Cortex of kidney (tissue), 1 donor: ENCODE measurements around the gene FBXO5.
"Not testable (repeated sequence)": the region's sequence is repeated elsewhere in the genome, so short reads cannot be mapped to it uniquely, and the experiment has no call there.

Experiments
- DNase-seq: peaks from one replicate; lab custom pipeline; 2025; lab: John Stamatoyannopoulos, UW

FBXO5 gene, protein sequence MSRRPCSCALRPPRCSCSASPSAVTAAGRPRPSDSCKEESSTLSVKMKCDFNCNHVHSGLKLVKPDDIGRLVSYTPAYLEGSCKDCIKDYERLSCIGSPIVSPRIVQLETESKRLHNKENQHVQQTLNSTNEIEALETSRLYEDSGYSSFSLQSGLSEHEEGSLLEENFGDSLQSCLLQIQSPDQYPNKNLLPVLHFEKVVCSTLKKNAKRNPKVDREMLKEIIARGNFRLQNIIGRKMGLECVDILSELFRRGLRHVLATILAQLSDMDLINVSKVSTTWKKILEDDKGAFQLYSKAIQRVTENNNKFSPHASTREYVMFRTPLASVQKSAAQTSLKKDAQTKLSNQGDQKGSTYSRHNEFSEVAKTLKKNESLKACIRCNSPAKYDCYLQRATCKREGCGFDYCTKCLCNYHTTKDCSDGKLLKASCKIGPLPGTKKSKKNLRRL

DNA sequence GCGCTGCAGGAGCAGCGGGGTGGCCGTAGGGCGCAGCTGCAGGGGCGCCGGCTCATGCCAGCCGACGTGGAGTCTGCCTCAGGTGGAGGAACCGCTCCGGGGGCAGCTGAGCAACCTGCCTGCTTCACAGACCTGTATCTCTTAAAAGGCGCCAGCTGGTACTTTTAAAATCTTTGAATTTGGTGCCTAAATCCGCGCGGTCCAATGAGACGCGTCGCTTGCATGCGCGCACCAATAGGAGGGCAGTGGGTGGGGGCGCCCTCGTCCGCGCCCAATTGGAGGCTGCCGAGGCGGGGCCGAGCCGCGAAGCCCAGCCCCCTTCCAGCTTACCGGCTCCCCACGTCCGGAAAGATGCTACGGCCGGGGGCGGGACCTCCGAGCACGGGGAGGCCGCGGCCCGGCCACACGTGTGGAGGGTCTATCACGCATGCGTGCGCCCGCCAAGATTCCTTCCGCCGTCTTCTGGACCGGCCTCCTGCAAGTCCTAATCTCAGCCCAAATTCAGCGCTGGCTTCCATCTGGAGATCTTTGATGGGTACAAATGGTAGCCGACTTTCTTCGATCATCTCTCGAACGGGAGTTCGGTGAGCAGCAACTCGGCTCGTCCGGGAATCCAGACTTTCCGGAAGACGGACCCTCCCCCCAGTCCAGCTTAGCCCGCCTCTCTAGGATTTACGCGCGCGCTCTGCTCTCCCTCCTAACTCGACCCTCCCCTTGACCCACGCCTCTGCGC, at the start of gene FBXO5:
FBXO5 (minus strand) TSS at position 138 of the 733 bp plus-strand sequence; CDS start at position 56, 82 bp downstream.
- DNase-seq, result peak; percentile 83

DNA sequence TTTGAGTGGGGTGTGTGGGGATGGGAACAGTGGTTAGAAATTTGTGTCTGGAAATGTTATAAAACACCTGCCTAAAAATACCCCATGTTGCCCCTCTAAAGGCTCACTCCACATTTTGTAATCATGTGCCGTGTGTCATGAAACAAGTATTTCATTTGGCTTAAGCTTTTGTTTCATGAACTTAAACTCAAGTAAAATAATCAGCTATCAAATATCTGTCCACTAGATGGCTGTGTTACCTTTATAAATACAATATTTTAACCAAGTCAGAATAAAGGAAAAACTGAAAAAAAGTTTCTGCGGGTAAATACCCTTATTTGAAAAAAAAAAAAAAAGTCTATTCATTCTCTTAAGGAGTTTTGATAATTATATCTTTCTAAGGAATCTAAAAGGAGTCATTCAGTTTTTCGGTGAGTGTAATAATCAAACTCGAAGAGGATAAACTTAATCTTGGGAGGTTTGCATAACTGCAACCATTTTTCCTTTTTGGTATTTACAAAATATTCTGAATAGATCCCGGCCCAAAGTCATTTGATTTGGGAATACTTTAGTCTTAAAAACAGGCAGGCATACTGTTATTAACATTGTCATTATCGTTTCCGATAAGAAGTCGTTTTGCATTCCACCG, 49.5 kb upstream of the FBXO5 start:
- DNase-seq, result no peak

DNA sequence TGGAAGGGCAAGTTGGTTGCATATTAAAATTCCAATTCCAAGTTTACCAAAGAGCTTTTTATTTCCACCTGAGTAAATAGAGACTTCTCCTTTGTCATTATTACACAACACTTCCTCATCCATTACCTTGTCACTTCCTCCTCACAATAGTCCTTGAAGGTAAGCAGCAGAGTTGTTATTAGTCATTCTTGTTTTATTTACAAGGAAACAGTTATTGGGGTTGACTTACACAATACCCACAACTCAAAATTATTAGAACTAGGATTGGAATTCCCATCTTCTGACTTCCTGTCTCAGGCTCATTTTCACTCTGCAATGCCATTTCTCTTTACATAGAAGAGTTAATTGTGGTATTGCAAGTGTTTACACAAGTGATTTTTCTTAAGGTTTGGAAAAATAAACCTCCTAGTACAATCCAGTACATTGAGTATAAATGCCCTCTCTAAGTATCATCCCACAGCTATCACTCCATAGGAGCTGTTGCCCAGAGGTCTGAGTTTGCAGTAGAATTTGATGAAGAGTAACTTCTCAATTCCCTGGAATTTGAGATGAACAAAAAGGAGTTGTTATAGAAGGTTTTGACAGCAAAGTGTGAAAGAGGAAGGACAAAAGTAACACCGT, 48.6 kb upstream of the FBXO5 start:
- no peak for DNase-seq

DNA sequence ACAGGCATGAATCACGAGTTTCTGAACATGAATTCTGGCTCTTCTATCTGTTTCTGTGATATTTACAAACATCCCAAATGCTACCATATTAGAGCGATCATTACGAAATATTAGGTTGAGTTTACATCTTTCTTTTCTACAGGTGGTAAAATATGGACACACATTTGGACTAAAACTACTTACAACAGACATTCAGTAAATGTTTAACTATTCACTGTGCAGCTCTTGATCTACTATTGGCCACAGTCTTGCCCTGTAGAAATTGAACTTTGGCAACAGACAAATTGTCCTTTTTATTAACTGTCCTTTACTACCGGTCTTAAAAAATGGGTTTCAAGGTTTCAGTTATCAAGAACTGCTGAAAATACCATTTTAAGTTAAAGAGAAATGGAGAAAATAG, 46.1 kb upstream of the FBXO5 start:
- DNase-seq, result no peak

DNA sequence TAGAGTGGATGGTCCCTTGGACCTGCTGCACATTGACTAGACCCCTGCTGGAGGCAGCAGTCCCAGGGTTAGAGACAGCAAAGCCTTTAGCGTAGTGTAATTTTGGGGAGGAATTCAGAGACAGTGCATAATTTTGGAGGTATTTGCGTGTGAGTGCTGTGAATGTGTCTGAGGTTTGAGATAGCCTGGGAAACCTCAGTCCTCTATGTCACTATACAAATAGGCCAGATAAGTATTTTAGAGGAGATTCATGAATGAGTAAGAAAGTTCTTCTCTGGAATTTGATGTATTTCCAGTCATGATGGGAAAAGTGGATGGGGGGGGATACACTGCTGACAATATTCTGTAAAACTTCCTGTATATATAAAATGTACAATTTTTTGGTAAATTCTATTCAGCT, 45.4 kb upstream of the FBXO5 start:
- no peak for DNase-seq

DNA sequence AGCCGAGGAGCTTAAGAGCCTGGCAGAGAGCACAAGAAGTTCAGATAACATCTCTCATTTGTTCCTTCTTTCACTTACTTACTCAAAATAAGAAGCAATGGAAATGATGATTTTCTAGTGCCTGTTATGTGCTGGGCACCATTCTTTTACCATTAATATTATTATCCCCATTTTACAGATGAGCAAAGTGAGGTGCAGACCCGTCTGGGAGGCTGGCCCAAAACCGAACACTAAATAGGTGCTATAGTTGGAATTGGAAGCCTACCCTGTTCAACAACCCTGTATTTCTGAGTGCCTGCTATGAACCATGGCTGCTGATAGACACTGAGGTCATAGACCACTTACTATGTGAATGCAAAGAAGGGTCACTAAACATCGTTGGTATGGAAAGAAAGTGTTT, 44.6 kb upstream of the FBXO5 start:
- DNase-seq, result no peak

DNA sequence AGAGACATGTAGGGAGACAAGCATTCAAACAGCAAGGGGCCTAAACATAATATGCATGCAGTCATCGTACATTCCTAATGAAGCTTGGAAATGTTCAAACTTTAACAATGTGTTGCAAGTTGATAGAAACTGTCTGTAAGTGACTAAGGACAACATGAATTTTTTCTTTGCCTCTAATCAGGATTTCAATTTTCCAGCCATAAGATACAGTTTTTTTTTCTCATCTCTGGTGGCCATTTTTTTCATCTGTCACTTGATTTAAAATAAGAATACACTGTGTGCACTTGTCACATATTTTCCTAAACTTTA, 41.8 kb upstream of the FBXO5 start:
- DNase-seq, result no peak

DNA sequence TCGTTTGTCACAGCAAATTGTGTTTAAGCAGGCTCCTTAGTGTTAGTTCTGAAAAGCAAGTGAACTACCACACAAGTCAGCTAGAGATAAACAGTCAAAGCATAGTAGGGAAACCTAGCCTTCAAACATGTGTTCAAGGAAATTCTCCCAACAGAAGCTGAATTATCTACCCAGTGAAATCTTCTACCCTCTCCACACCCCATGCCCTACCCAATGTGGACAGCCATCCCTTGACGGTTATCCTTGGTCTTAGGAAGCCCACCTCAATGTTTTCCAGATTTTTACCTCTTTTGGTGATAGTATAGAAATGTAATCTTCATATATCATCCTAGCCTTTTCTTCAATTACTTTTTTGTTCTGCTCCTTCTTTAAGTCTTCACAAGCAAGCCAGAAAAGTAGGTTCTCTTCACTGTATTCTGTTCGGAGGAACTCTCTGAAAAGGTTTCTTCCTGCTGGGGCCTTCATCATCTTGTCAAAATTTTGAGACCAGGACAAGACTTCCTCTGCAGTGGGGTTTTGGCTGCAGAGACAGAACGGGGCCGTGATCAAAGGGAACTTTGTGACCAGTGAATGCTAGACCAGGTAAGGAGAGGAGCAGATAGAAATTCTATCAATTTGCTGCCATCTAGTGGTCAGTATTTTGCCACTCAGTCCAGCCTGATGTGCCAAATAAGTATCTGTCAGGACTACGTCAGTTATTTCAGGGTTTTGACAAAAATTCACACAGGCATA, 41.3 kb upstream of the FBXO5 start:
- DNase-seq, result no peak

DNA sequence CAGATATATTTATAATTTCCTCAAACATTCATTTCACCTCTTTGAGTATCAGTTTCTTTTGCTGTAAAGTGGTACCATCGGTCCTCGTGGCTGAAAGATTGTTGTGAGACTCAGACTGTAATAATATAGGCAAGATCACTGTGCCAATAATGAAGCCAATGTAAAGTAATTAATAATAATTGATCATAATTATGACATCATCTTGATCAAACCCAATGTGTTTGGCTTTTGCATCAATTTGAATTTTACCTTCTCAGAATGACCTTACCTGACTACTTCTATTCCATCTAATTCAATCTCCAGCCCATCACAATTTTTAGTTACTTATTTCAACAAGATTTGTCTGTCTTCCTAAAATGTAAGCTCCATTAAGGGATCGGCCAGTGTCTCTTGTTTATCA, 35.5 kb upstream of the FBXO5 start:
- DNase-seq, result no peak

DNA sequence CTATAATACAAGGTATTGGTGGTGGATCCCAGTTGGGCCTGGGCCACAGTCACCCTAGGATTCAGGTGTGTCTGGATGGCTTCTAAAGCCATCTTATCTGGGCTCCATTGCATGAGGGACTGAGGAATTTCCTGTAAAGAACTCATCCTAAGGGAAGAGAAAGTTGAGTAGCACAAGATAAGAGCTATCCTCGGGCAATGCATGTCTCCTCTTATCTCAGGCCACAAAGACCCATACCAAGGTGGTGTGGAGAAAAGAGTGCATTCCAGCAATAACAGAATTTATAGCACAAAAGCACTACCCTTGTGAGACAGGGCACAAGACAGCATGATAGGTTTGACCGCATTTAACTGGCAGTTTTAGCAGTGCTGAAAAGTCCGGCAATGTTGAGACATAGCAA, 34.0 kb upstream of the FBXO5 start:
- DNase-seq, result no peak

DNA sequence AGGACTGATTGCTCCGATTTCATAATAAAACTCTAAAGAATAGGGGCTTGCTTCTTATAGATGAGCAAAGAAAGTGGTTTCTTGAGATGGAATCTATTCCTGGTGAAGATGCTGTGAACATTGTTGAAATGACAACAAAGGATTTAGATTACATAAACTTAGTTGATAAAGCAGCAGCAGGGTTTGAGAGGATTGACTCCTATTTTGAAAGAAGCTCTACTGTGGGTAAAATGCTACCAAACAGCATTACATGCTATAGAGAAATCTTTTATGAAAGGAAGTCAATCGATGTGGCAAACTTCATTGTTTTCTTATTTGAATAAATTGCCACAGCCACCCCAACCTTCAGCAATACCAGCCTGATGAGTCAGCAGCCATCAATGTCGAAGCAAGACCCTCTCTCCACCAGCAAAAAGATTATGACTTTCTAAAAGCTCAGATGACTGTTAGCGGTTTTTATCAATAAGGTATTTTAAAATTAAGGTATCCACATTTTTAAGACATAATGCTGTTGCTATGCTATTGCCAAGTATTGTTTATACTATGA, 32.3 kb upstream of the FBXO5 start:
- DNase-seq, result no peak

DNA sequence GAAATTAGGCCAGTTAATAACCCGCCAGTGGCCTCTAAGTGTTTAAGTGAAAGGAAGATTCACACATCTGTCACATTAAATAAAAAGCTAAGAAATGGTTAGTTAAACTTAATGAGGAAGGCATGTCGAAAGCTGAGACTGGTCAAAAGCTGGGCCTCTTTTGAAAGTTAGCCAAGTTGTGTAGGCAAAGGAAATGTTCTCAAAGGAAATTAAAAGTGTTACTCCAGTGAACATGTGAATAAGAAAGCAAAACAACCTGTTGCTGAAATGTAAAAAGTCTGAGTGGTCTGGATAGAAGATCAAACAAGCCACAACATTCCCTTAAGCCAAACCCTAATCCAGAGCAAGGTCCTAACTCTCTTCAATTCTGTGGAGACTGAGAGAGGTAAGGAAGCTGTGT, 30.6 kb upstream of the FBXO5 start:
- DNase-seq, result no peak

DNA sequence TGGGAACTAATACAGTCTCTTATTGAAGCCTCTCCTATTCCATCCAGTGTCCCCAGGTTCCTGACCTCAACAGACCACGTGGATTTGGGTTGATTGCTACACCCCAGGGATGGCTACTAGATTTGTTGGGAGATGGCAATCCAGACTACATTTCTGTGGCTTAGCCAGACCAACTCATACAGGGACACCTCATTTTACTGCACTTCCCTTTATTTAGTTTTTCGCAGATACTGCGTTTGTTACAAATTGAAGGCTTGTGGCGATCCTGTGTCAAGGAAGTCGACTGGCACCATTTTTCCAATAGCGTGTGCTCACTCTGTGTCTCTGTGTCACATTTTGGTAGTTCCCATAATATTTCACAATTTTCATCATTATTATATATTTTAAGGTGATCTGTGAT, 30.0 kb upstream of the FBXO5 start:
- DNase-seq, result no peak

DNA sequence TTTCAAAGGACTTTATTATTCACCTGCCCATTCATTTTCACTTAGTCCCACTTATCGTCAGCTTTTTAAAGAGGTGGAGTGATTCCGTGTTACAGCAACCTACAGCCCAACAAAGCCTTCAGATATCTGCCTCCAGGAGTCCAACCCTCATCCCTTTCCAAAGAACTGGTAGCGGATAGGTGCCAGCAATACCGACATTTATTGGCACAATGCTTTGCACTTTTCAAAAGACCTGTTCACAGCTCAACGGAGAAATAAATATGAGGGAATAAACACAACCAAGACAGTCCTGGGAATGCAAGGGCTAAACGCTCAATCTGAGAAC, 20.5 kb upstream of the FBXO5 start:
- DNase-seq, result no peak

DNA sequence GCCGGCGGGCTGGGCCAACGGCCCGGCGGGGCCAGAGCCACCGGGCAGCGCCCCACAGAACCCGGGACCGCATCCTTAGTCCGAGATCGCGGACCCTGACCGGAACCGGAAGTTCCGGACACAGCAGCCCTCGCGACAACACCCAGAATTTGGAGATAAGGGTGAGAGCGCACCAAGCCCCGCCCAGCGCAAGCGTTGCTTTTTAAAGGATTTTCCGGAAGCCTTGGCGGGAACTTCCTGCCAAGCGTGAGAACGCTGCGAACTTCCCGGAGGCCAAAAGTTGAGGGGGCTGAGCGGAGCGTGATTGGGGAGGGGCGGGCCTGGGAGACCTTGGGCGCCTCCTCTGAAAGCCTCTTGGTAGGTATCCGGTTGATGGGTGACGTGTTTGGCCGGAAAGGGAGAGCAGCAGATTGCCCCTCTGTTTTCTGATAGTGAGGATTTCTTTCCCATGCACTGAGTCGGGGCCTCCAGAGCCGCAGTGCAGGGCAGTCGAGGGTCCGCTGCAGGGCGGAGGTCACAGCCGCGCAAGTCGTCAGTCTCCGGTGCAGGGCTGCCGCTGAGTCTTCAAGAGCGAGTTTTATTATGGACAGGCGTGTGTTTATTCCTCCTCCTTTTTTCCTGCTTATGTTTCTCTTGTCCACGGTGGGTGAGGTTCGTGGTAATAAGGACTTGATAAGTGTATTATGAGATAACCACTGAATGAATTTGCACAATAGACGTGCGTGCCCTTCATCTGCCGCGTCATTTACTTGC, 19.9 kb upstream of the FBXO5 start, which contains the start of gene MTRF1L:
MTRF1L (minus strand) TSS at position 97 of the 753 bp plus-strand sequence; CDS start at position 73, 24 bp downstream.
- DNase-seq, result peak; percentile 25

DNA sequence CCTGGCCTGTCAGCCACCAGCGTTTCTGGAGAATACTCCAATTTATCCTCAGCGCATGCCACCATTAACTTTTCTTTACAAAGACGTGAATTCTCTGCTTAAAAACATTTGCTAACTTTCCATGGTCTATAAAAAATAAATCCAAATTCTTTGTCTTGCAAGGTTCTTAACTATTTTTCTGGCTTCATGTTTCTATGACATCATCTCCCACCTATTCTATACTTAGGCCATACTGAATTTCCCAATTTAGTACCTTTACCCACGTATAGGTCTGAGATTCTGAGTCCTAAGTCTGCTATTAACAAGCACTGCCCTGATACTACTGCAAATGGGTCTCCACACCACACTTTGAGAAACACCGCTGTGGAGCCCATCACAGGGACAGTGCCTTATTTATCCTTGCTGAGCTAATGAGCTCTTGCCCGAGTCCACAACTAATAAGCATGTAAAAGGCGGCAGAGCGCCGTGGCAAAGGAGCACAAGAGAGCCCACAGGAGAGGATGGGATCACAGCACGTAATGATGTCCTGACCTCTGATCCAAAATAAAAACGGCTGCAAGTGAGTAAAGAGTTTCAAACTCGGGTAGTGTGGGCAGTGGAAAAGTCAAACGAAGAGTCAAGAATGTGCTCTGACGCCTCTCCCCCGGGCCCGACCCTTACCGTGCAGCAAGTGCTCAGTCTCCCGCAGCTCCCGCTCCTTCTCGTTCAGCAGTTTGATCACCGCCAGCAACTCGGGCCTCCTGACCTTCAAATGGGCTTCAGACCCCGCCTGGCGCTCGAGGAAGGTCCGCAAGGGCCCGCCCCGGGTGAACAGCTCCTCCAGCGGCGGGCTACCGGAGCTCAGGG, 19.1 kb upstream of the FBXO5 start:
- no peak for DNase-seq

DNA sequence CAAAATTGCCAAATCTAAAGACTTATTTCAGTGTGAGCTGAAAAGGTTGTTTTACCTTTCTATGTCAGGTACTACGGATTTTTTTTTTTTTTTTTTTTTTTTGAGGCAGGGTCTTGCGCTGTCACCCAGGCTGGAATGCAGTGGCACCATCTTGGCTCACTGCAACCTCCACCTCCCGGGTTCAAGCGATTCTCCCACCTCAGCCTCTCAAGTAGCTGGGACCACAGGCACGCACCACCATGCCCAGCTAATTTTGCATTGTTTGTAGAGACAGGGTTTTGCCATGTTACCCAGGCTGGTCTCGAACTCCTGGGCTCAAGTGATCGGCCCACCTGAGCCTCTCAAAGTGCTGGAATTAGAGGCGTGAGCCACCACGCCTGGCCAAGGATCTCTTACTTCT, 17.9 kb upstream of the FBXO5 start:
- DNase-seq, result not testable (repeated sequence)

DNA sequence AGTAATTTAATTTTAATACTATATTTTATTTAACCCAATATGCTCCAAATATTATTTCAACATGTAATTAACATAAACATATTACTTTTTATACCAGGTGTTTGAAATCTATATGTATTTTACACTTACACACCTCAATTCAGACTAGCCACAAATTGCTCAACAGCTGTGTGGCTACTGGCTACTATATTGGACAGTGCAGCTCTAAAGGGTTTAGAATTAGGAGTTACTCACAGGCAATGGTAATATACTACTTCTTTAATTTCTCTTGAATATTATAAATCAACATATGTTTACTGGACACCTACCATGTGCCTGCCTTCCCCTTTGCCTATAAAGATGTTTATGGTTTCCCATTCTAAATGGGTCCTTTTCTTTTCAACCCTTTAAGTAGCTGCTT, 17.4 kb upstream of the FBXO5 start:
- no peak for DNase-seq

DNA sequence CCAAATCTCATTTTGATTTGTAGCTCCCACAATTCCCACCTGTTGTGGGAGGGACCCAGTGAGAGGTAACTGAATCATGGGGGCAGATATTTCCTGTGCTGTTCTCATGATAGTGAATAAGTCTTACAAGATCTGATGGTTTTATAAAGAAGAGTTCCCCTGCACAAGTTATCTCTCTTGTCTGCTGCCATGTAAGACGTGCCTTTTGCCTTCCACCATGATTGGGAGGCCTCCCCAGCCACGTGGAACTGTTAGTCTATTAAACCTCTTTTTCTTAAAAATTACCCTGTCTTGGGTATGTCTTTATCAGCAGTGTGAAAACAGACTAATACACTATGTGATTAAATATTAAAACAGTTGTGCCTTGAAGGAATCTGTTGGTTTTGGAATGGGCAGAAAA, 16.7 kb upstream of the FBXO5 start:
- not testable (repeated sequence) for DNase-seq

DNA sequence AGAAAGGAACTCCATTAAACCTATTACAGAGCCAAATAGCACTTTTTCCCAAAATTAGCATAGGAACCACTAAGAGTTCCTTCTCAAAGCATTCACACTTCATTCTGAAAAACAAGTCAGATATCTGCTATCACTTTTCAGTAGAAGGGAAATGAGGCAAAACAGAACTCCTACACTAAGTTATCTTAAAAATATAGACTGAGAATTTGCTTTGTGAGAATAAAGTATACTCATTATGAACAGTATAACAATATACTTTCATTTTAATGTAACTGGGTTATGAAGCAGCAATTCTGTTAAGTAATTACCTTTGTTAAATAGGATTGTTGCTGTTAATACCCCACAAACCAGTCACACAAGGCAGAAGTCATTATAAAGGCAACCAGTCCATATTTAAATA, 11.0 kb upstream of the FBXO5 start:
- DNase-seq, result no peak
